GM23248 (cell line): ENCODE measurements around the gene TBX21. TPM values are rescaled to one million over a fixed set of nuclear protein-coding genes. Genes with fewer than 3 reads are reported as not detected.
A peak's percentile ranks its signal among the peaks of the same experiment; 100 is the strongest.

Experiments used
- DNase-seq: peaks from one replicate; pipeline ENCODE4 v3.0.0-alpha.2; 2015
- H2AFZ ChIP-seq: fragments of 200-600 bp; sonication (generic); 2 replicates; pipeline ENCODE4 v1.6.1; 2016; ENCODE audit warnings: antibody characterized with exemption
- H3F3A ChIP-seq: fragments of 200-600 bp; sonication (generic); 2 replicates; pipeline ENCODE4 v1.6.1; 2016; ENCODE audit warnings: mild to moderate bottlenecking, antibody characterized with exemption, mixed run types; ENCODE audit not compliant: insufficient read depth
- H3K27ac ChIP-seq: fragments of 200-600 bp; sonication (generic); 2 replicates; pipeline ENCODE4 v1.5.1; 2016; ENCODE audit warnings: mild to moderate bottlenecking
- H3K27me3 ChIP-seq: fragments of 200-600 bp; sonication (generic); replicated peaks from 2 replicates; pipeline ENCODE4 v1.6.1; 2016; ENCODE audit warnings: mild to moderate bottlenecking; ENCODE audit not compliant: insufficient read depth
- H3K36me3 ChIP-seq: fragments of 200-600 bp; sonication (generic); 2 replicates; pipeline ENCODE4 v1.6.1; 2016; ENCODE audit warnings: low read depth, mild to moderate bottlenecking
- H3K4me1 ChIP-seq: fragments of 200-600 bp; sonication (generic); 2 replicates; pipeline ENCODE4 v1.6.1; 2016; ENCODE audit warnings: mild to moderate bottlenecking; ENCODE audit not compliant: insufficient read depth
- H3K4me2 ChIP-seq: fragments of 200-600 bp; sonication (generic); one replicate; pipeline ENCODE4 v1.6.1; 2016; ENCODE audit warnings: mild to moderate bottlenecking; ENCODE audit not compliant: unreplicated experiment
- H3K4me3 ChIP-seq: fragments of 200-600 bp; sonication (generic); 2 replicates; pipeline ENCODE4 v1.5.1; 2016; ENCODE audit warnings: mild to moderate bottlenecking
- H3K79me2 ChIP-seq: fragments of 200-600 bp; sonication (generic); 2 replicates; pipeline ENCODE4 v1.6.1; 2016; ENCODE audit warnings: mild to moderate bottlenecking; ENCODE audit not compliant: insufficient read depth
- H3K9ac ChIP-seq: fragments of 200-600 bp; sonication (generic); 2 replicates; pipeline ENCODE4 v1.6.1; 2016; ENCODE audit warnings: mild to moderate bottlenecking
- H3K9me2 ChIP-seq: fragments of 200-600 bp; sonication (generic); 2 replicates; pipeline ENCODE4 v1.6.1; 2016; ENCODE audit warnings: mixed run types, mild to moderate bottlenecking, moderate library complexity; ENCODE audit not compliant: insufficient read depth
- H3K9me3 ChIP-seq: fragments of 200-600 bp; sonication (generic); one replicate; pipeline ENCODE4 v1.6.1; 2017; ENCODE audit warnings: low read depth
- H4K20me1 ChIP-seq: fragments of 200-600 bp; sonication (generic); 2 replicates; pipeline ENCODE4 v1.6.0; 2016; ENCODE audit not compliant: insufficient read depth
- EZH2 ChIP-seq: fragments of 200-600 bp; sonication (generic); IDR thresholded peaks from 2 replicates; pipeline ENCODE4 v1.6.1; 2018; ENCODE audit warnings: antibody characterized with exemption, mild to moderate bottlenecking; ENCODE audit not compliant: insufficient read depth, poor library complexity, severe bottlenecking
- EZH2phosphoT487 ChIP-seq: fragments of 200-600 bp; sonication (generic); IDR thresholded peaks from 2 replicates; pipeline ENCODE4 v1.6.1; 2018; ENCODE audit warnings: antibody characterized with exemption, moderate library complexity, mild to moderate bottlenecking, low read depth; ENCODE audit not compliant: insufficient read depth
- WGBS, 2 experiments: methylation state at CpG; one replicate each; pipeline ENCODE4 v1.1.6; 2015 to 2017; ENCODE audit warnings: low lambda C conversion rate in 2 of 2, low coverage in 1 of 2; ENCODE audit errors: missing lambda C conversion rate in 2 of 2; 5-methylcytosine and 5-hydroxymethylcytosine counted together
- in situ Hi-C: fragments of 300-500 bp; cut with MboI; formaldehyde crosslinking; loops from 2 replicates; pipeline ENCODE4 v1.15.0; 2020
- polyA plus RNA-seq: library from polyadenylated mRNA; unstranded; fragments of >200 nt; fragmentation: Nextera tagmentation; extraction: Ambion mirVana; gene quantifications from 2 replicates; pipeline ENCODE4 v1.2.1, GENCODE V29; 2016
- total RNA-seq: library from RNA; depleted of rRNA; stranded (reverse); fragments of >200 nt; shearing (Covaris generic); gene quantifications from 2 replicates; pipeline ENCODE4 v1.2.3, GENCODE V29; 2014

TBX21 gene
- total and polyA plus RNA-seq, 2 experiments from 2014 or later = not detected

DNA sequence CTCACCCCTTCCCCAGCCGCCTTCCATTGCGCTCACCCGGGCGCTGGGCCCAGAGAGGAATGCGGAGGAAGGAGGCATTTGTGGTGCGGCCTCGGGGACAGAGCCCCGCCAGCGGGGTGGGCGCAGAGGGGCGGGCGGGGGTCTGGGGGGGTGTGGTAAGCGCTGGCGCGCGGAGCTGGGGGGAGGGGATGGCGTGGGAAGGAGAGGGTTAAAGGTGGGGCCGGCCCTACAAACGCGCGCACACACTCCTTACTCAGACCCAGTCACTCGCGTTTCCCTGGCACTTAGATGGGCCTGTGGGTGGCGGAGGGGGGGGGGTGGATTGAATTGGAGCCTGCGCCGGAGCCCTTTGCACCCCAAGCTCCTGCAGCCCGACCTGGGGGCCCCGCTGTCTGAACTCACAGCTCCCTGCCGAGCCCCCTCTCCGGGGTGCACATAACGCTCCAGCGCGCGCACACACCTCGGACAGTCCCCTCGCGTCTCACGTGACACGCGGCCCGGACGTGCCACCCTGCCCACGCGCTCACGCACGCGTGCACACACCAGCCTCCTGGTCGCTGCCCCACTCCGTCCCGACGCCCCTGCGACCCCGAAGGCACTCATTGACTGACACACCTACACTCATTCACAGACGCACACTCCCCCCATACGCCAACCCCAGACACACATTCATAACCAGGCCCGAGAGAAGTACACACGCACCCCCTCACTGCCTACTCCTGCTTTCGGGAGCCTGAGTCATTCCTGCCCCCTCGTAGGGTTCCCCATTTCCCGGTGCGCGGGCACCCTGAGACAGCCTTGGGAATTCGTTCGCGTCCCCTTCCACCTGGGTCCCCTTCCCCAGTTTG lies 38.2 kb upstream of the TBX21 start:
- Histone ChIP-seq H3K9me2 (no peaks in the 10 kb centered on the region), H3K9ac (peak overlapping the region; percentile 95), H3K4me2 (peak overlapping the region; percentile 83), H3F3A (no peaks in the 10 kb centered on the region; the same call in none of the 2 replicates), H3K9me3 (no peaks in the 10 kb centered on the region), H3K79me2 (no peaks in the 10 kb centered on the region), H4K20me1 (no peaks in the 10 kb centered on the region), H3K27me3 (no peaks in the 10 kb centered on the region), H3K27ac (peak overlapping the region; percentile 72), H3K36me3 (peaks cover 6% of the 10 kb centered on the region; the same call in 1 of the 2 replicates), H3K4me3 (peak overlapping the region; percentile 93), H2AFZ (peak overlapping the region; percentile 68), H3K4me1 (peaks cover 6% of the 10 kb centered on the region)
- DNase-seq = peak; percentile 88
- WGBS, 2 experiments = 0 to 2% methylated on average over 29 to 47 of the region's 65 CpGs
- no peak for TF ChIP-seq EZH2phosphoT487
- no peak for TF ChIP-seq EZH2
- in situ Hi-C loops = no loop called here

DNA sequence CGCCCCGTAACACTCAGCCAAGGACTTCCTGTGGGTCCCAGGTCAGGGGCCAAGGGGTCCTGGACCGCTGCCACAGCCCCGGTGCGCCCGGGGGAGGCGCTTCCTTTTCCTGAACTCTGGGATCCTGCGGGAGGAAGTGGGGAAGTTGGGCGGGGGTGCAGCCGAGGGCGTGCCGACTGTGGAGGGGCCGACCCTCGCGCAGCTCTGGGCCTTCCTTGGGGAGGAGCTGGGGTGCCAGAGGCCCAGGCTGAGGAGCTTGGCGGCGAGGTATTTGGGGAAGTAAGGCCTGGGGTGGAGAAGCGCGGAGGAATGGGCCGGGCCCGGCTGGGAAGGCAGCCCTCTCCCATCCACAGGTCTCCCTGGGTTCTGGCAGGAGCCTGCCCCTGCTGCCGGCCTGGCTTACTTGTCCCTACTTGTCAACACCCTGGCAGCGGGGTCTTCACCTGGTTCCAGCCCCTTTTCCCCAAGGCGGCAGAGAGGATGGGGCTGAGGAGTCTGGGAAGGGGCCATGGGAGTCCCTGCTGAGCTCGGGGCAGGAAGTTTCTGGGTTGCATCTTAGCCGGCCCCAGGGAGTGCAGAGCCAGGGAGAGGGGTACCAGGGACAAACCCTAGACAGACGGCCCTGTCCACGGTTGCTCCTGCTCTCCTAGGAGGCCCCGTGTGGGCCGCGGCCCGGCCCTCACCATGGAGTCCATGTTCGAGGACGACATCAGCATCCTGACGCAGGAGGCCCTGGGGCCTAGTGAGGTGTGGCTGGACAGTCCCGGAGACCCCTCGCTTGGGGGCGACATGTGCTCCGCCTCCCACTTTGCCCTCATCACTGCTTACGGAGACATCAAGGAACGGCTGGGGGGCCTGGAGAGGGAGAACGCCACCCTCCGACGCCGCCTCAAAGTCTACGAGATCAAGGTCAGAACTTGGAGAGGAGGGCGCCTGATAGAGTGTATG lies 37.3 kb upstream of the TBX21 start:
- WGBS, 2 experiments = 47 to 52% methylated on average over 42 to 44 of the region's 47 CpGs
- Histone ChIP-seq H2AFZ (peak overlapping the region; percentile 68), H3K36me3 (peaks cover 6% of the 10 kb centered on the region; the same call in 1 of the 2 replicates), H3K4me2 (peak overlapping the region; percentile 83), H3K9me2 (no peaks in the 10 kb centered on the region), H3K79me2 (no peaks in the 10 kb centered on the region), H3K9me3 (no peaks in the 10 kb centered on the region), H3F3A (no peaks in the 10 kb centered on the region; the same call in none of the 2 replicates), H3K9ac (peak overlapping the region; percentile 95), H3K27ac (peak overlapping the region; percentile 72), H3K4me3 (peak overlapping the region; percentile 93), H3K4me1 (peaks cover 6% of the 10 kb centered on the region), H4K20me1 (no peaks in the 10 kb centered on the region), H3K27me3 (no peaks in the 10 kb centered on the region)
- in situ Hi-C loops = no loop called here
- peak; percentile 39 for DNase-seq
- no peak for TF ChIP-seq EZH2
- no peak for TF ChIP-seq EZH2phosphoT487

DNA sequence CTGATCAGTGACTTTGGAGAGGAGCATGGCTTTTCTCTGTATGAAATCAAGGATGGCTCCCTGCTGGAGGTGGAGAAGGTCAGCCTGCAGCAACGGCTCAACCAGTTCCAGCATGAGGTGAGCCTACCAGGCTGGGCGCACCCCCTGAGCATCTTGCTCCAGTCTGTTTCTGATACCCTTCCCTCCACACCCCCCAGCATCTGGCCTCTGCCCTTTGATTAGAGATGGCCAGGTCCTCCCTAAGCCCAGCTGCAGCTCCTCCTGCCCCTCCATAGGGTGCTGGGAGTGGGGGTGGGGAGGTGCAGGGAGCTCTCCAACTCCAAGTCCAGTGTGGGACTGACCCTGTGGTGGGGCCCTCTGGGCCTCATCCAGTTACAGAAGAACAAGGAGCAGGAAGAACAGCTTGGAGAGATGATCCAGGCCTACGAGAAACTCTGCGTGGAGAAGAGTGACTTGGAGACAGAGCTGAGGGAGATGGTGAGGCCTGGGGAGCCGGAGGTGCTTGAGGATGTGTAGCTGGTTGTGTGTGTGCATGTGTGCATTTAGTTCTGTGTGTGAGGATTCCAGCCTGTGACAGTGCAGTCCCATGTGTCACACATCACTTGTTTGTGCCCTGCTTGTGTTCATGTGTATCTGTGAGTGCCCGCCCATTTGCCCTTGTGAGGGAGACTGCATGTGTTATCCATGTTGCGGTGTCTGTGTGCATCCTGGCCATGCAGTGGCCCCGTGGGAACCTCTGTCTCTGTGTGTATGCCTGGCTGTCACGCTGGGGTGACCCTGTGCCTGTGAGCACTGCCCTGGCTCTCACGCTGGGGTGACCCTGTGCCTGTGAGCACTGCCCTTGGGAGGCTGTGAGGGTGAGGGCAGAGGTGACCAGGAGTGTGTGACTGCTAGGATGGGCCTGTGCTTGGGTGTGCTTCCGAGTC lies 36.1 kb upstream of the TBX21 start:
- Histone ChIP-seq H3K9me3 (no peaks in the 10 kb centered on the region), H3F3A (no peaks in the 10 kb centered on the region; the same call in none of the 2 replicates), H3K4me3 (no peak overlapping the region), H3K4me2 (no peak overlapping the region), H3K9me2 (no peaks in the 10 kb centered on the region), H3K9ac (no peak overlapping the region), H3K27me3 (no peaks in the 10 kb centered on the region), H4K20me1 (no peaks in the 10 kb centered on the region), H3K27ac (no peak overlapping the region), H3K79me2 (no peaks in the 10 kb centered on the region), H3K4me1 (peaks cover 6% of the 10 kb centered on the region), H2AFZ (no peak overlapping the region), H3K36me3 (peaks cover 6% of the 10 kb centered on the region; the same call in 1 of the 2 replicates)
- no peak for TF ChIP-seq EZH2
- no peak for TF ChIP-seq EZH2phosphoT487
- 73 to 79% methylated on average over 10 to 11 of the region's 11 CpGs for WGBS, 2 experiments
- in situ Hi-C loops = no loop called here
- DNase-seq = no peak
